Breast epithelium (tissue), 4 donors: ENCODE measurements around the gene MOB4. TPM values are rescaled to one million over a fixed set of nuclear protein-coding genes. Genes with fewer than 3 reads are reported as not detected.
"Not testable (repeated sequence)": the region's sequence is repeated elsewhere in the genome, so short reads cannot be mapped to it uniquely, and the experiment has no call there.

Experiments
- DNase-seq, 2 donors: peaks; one replicate each; pipeline ENCODE4 v3.0.0-alpha.2; 2019; ENCODE audit warnings: low spot score in 2 of 2
- H3K27ac ChIP-seq, 2 donors: fragments of 200-600 bp; sonication (generic) in 1 of 2; one replicate each; pipeline ENCODE4 v1.5.1; 2016 to 2019; ENCODE audit warnings: mild to moderate bottlenecking in 1 of 2
- H3K27me3 ChIP-seq, 2 donors: fragments of 200-600 bp; sonication (generic) in 1 of 2; one replicate each; pipeline versions ENCODE4 v1.5.1 to v1.6.0; 2017 to 2019; ENCODE audit warnings: control low read depth in 1 of 2, mild to moderate bottlenecking in 1 of 2
- H3K36me3 ChIP-seq: fragments of 200-600 bp; one replicate; pipeline ENCODE4 v1.5.1; 2019
- H3K4me1 ChIP-seq, 2 donors: fragments of 200-600 bp; sonication (generic); one replicate each; pipeline ENCODE4 v1.5.1; 2016 to 2019; ENCODE audit warnings: control low read depth in 1 of 2
- H3K4me3 ChIP-seq, 3 donors: fragments of 200-600 bp; sonication (generic); 1 replicate in 2 of 3; 2 replicates in 1 of 3; pipeline ENCODE4 v1.5.1; 2016 to 2019; ENCODE audit warnings: mild to moderate bottlenecking in 3 of 3, moderate library complexity in 2 of 3
- H3K9me3 ChIP-seq, 2 donors: fragments of 200-600 bp; sonication (generic) in 1 of 2; one replicate each; pipeline ENCODE4 v1.5.1; 2016 to 2019; ENCODE audit warnings: control low read depth in 1 of 2
- POLR2A ChIP-seq: fragments of 450-650 bp; IDR thresholded peaks from one replicate; pipeline ENCODE4 v1.6.1; 2016; ENCODE audit warnings: antibody characterized with exemption, mild to moderate bottlenecking, moderate library complexity
- POLR2AphosphoS5 ChIP-seq, 3 donors: sonication (generic); formaldehyde crosslinking; IDR thresholded peaks; one replicate each; pipeline ENCODE4 v1.6.1; 2017; ENCODE audit warnings: antibody characterized with exemption in 3 of 3
- intact Hi-C: fragments of 100-400 bp; cut with DNase I; formaldehyde crosslinking; loops from one replicate; pipeline ENCODE4 v1.15.1; 2023; ENCODE audit warnings: low total_unique reads
- total RNA-seq, 3 donors: library from RNA; depleted of rRNA; stranded (reverse); fragments of >200 nt; gene quantifications; one replicate each; pipeline ENCODE4 v1.1.0, GENCODE V29; 2016
- TF ChIP-seq, protein P1 (sequence below), 3 donors: fragments of 450-650 bp; IDR thresholded peaks; one replicate each; pipeline ENCODE4 v1.5.1; 2016 to 2017; ENCODE audit warnings: antibody characterized with exemption in 3 of 3, mild to moderate bottlenecking in 3 of 3, moderate library complexity in 3 of 3

MOB4 gene
- total RNA-seq, 3 donors from 2014 or later: 20.6 to 34.7 (median 34.2) TPM

DNA sequence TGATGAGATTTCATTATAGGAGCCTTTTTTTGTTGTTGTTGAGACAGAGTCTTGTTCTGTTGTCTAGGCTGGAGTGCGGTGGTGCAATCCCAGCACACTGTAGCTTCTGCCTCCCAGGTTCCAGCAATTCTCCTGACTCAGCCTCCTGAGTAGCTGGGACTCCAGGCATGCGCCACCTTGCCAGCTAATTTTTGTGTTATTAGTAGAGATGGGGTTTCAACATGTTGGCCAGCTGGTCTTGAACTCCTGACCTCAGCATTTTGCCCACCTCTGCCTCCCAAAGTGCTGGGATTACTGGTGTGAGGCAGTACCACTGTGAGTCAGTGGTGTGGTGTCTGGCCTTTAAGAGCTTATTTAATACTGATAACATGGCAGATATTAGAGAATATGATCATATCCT lies 60.1 kb downstream of the MOB4 start:
- TF ChIP-seq, protein P1, sequence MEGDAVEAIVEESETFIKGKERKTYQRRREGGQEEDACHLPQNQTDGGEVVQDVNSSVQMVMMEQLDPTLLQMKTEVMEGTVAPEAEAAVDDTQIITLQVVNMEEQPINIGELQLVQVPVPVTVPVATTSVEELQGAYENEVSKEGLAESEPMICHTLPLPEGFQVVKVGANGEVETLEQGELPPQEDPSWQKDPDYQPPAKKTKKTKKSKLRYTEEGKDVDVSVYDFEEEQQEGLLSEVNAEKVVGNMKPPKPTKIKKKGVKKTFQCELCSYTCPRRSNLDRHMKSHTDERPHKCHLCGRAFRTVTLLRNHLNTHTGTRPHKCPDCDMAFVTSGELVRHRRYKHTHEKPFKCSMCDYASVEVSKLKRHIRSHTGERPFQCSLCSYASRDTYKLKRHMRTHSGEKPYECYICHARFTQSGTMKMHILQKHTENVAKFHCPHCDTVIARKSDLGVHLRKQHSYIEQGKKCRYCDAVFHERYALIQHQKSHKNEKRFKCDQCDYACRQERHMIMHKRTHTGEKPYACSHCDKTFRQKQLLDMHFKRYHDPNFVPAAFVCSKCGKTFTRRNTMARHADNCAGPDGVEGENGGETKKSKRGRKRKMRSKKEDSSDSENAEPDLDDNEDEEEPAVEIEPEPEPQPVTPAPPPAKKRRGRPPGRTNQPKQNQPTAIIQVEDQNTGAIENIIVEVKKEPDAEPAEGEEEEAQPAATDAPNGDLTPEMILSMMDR (IDR thresholded peaks at IDR 0.05): no peak
- TF ChIP-seq POLR2A (no peak), POLR2AphosphoS5 (IDR thresholded peaks at IDR 0.05) (no peak)
- H3K9me3 ChIP-seq: peaks cover 7 to 15% of the 10 kb centered on the region in 2 donors
- no peak overlapping the region for H3K4me3 ChIP-seq
- no peak for DNase-seq
- H3K27me3 ChIP-seq: no peaks in the 10 kb centered on the region
- no peaks in the 10 kb centered on the region for H3K36me3 ChIP-seq
- intact Hi-C loops: no loop called here
- H3K4me1 ChIP-seq: no peaks in the 10 kb centered on the region
- H3K27ac ChIP-seq: peak overlapping the region in 1 of 2 donors; percentile 53

DNA sequence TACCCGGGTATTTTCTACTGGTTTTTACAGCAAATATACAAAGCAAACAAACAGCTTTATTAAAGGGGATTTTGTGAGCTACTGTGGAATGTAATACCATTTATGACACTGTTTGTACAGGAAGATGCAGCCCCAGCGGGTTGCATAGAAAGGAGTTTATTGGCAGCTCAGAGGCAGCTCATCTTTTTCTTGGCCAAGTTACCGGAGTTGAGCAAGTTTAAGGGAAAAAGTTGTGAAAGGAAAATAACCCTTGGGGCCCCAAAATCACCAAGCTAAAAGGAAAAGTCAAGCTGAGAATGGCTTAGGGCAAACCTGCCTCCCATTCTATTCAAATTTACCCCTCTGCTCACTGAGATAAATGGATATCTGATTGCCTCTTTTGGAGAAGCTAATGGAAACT lies 60.8 kb downstream of the MOB4 start:
- Histone ChIP-seq H3K9me3 (peaks cover 7 to 15% of the 10 kb centered on the region in 2 donors), H3K36me3 (no peaks in the 10 kb centered on the region), H3K4me1 (no peaks in the 10 kb centered on the region), H3K4me3 (no peak overlapping the region), H3K27ac (peak overlapping the region in 1 of 2 donors; percentile 38), H3K27me3 (no peaks in the 10 kb centered on the region)
- TF ChIP-seq POLR2AphosphoS5 (IDR thresholded peaks at IDR 0.05): no peak
- TF ChIP-seq POLR2A: no peak
- TF ChIP-seq, protein P1 (IDR thresholded peaks at IDR 0.05): no peak
- DNase-seq: no peak
- intact Hi-C loops: no loop called here

DNA sequence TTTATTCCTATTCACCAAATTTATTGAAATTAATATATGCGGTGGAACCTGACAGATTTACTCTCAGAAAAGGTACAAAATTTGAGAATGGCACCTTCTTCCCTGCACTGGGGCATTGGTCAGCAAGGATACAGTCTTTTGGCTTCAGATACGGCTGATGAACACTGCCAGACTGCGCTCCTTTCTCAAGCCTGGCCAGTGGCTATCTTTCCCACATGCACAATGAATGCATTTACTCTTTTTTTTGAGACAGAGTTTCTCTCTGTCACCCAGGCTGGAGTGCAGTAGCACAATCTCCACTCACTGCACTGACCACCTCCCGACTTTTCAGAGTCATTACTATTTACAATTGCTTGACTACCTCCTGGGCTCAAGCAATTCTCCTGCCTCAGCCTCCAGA lies 61.6 kb downstream of the MOB4 start:
- Histone ChIP-seq H3K4me1 (no peaks in the 10 kb centered on the region), H3K27me3 (no peaks in the 10 kb centered on the region), H3K36me3 (no peaks in the 10 kb centered on the region), H3K4me3 (no peak overlapping the region), H3K9me3 (peaks cover 7 to 15% of the 10 kb centered on the region in 2 donors), H3K27ac (peak overlapping the region in 1 of 2 donors; percentile 38)
- TF ChIP-seq POLR2A (no peak), POLR2AphosphoS5 (IDR thresholded peaks at IDR 0.05) (no peak)
- TF ChIP-seq, protein P1 (IDR thresholded peaks at IDR 0.05): no peak
- intact Hi-C loops: no loop called here
- DNase-seq: no peak

DNA sequence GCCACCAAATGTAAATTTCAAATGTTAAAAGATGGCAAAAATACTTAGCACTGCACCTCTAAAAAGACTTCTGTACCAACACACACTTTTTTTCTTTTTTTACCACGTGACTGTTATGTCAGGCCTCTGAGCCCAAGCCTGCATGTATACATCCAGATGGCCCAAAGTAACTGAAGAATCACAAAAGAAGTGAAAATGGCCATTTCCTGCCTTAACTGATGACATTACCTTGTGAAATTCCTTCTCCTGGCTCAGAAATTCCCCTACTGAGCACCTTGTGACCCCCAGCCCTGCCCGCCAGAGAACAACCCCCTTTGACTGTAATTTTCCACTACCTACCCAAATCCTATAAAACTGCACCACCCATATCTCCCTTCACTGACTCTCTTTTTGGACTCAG lies 62.4 kb downstream of the MOB4 start:
- H3K4me3 ChIP-seq, DNase-seq, intact Hi-C loops, H3K27ac ChIP-seq, H3K36me3 ChIP-seq, H3K4me1 ChIP-seq, H3K27me3 ChIP-seq: not testable (repeated sequence)
- peaks cover 7 to 12% of the 10 kb centered on the region in 2 donors for H3K9me3 ChIP-seq

DNA sequence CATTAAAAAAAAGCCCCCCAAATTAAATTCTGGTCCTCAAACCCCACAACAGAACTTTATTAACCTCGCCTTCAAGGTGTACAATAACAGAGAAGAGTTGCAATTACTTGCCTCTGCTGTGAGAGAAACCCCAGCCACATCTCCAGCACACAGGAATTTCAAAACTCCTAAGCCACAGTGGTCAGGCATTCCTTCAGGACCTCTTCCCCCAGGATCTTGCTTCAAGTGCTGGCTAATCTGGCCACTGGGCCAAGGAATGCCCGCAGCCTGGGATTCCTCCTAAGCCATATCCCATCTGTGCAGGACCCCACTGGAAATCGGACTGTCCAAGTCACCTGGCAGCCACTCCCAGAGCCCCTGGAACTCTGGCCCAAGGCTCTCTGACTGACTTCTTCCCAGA lies 64.3 kb downstream of the MOB4 start:
- H3K36me3 ChIP-seq, intact Hi-C loops, DNase-seq, H3K27me3 ChIP-seq, H3K4me3 ChIP-seq, H3K9me3 ChIP-seq, H3K27ac ChIP-seq, H3K4me1 ChIP-seq: not testable (repeated sequence)

DNA sequence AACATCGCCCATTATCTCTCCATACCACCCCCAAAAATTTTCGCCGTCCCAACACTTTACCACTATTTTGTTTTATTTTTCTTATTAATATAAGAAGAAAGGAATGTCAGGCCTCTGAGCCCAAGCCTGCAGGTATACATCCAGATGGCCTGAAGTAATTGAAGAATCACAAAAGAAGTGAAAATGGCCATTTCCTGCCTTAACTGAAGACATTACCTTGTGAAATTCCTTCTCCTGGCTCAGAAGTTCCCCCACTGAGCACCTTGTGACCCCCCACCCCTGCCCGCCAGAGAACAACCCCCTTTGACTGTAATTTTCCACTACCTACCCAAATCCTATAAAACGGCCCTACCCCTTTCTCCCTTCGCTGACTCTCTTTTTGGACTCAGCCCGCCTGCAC lies 71.4 kb downstream of the MOB4 start:
- H3K4me1 ChIP-seq, H3K36me3 ChIP-seq, intact Hi-C loops, H3K4me3 ChIP-seq, H3K27me3 ChIP-seq, H3K9me3 ChIP-seq, DNase-seq, H3K27ac ChIP-seq: not testable (repeated sequence)
